ENCODE measurements around the gene CUTA. TPM values are rescaled to one million over a fixed set of nuclear protein-coding genes. Genes with fewer than 3 reads are reported as not detected.
"Not testable (repeated sequence)": the region's sequence is repeated elsewhere in the genome, so short reads cannot be mapped to it uniquely, and the experiment has no call there.

Gene CUTA
- total RNA-seq, 2 experiments from 2014 or later, result 179 to 187 TPM

- H3K27ac Mint-ChIP-seq, result peak overlapping the region; percentile 96
- peak overlapping the region; percentile 99 for H3K4me3 Mint-ChIP-seq
- H3K4me1 Mint-ChIP-seq (ENCODE audit: low read depth), result peaks cover 53% of the 10 kb centered on the region
- ChIA-PET CTCF (interaction anchor here (0.5 to 1.6 kb wide), 2 partner anchors 38 to 66 kb away, joined by 3 read pairs; no protein-coding TSS in a partner anchor), POLR2A (interaction anchor here (1.2 to 1.7 kb wide), 3 partner anchors 10 to 23 kb away, joined by 5 to 9 read pairs (median 7); no protein-coding TSS in a partner anchor)
- ATAC-seq (no peak), DNase-seq (no peak)
- peaks cover 2% of the 10 kb centered on the region for H3K27me3 Mint-ChIP-seq (ENCODE audit: low read depth)
- H3K36me3 Mint-ChIP-seq (ENCODE audit: low read depth), result peaks cover 49% of the 10 kb centered on the region
- H3K9me3 Mint-ChIP-seq (ENCODE audit: insufficient read depth), result no peaks in the 10 kb centered on the region
Measured at GRCh38 chr6:33392979-33393378, 24.9 kb downstream of the CUTA start.

- peak overlapping the region; percentile 99 for H3K4me3 Mint-ChIP-seq
- ChIA-PET CTCF (interaction anchor here (0.5 to 1.6 kb wide), 3 partner anchors 39 to 65 kb away, joined by 3 read pairs; no protein-coding TSS in a partner anchor), POLR2A (interaction anchor here (1.0 to 1.7 kb wide), 4 partner anchors 10 to 62 kb away, joined by 5 to 9 read pairs (median 6); partner anchors contain the start of gene ZBTB9)
- H3K27me3 Mint-ChIP-seq (ENCODE audit: low read depth), result peaks cover 2% of the 10 kb centered on the region
- peaks cover 44% of the 10 kb centered on the region for H3K36me3 Mint-ChIP-seq (ENCODE audit: low read depth)
- no peaks in the 10 kb centered on the region for H3K9me3 Mint-ChIP-seq (ENCODE audit: insufficient read depth)
- peaks cover 49% of the 10 kb centered on the region for H3K4me1 Mint-ChIP-seq (ENCODE audit: low read depth)
- peak overlapping the region; percentile 96 for H3K27ac Mint-ChIP-seq
- ATAC-seq, result no peak
- no peak for DNase-seq
Measured at GRCh38 chr6:33392595-33392948, 25.3 kb downstream of the CUTA start.

GRCh38 chr6:33391922-33392594 lies 25.8 kb downstream of the CUTA start:
- Mint-ChIP-seq H3K4me1 (ENCODE audit: low read depth) (peaks cover 47% of the 10 kb centered on the region), H3K27ac (peak overlapping the region; percentile 96), H3K27me3 (ENCODE audit: low read depth) (peaks cover 2% of the 10 kb centered on the region), H3K36me3 (ENCODE audit: low read depth) (peaks cover 41% of the 10 kb centered on the region), H3K4me3 (peak overlapping the region; percentile 99), H3K9me3 (ENCODE audit: insufficient read depth) (no peaks in the 10 kb centered on the region)
- ChIA-PET POLR2A (interaction anchor here (1.0 to 1.7 kb wide), 4 partner anchors 11 to 63 kb away, joined by 5 to 9 read pairs (median 6); partner anchors contain the start of gene ZBTB9), CTCF (interaction anchor here (0.5 to 1.6 kb wide), 3 partner anchors 39 to 65 kb away, joined by 3 read pairs; no protein-coding TSS in a partner anchor)
- DNase-seq (peak; percentile 50), ATAC-seq (peak; percentile 21)

- DNase-seq (peak; percentile 100), ATAC-seq (peak; percentile 97)
- Mint-ChIP-seq H3K4me1 (ENCODE audit: low read depth) (peaks cover 45% of the 10 kb centered on the region), H3K9me3 (ENCODE audit: insufficient read depth) (no peaks in the 10 kb centered on the region), H3K4me3 (peak within 1 kb of the TSS; percentile 99), H3K27me3 (ENCODE audit: low read depth) (peaks cover 2% of the 10 kb centered on the region), H3K36me3 (ENCODE audit: low read depth) (peaks cover 39% of the 10 kb centered on the region), H3K27ac (peak within 1 kb of the TSS; percentile 96)
- ChIA-PET POLR2A (interaction anchor here (0.6 to 1.7 kb wide), 7 partner anchors 11 to 243 kb away, joined by 3 to 9 read pairs (median 5); partner anchors contain the start of gene ZBTB9), CTCF (interaction anchor here (0.7 to 2.5 kb wide), 26 partner anchors 9 to 194 kb away, joined by 3 to 20 read pairs (median 4); partner anchors contain the start of genes B3GALT4, PFDN6, RGL2 and TAPBP)
Measured at GRCh38 chr6:33391278-33391921, 26.5 kb downstream of the CUTA start, which contains the start of gene KIFC1. Gene KIFC1 (plus strand): TSS chr6:33391823. CDS start chr6:33391986, 163 bp downstream.

GRCh38 chr6:33390767-33391277 lies 27.1 kb downstream of the CUTA start:
- DNase-seq, result no peak
- H3K4me3 Mint-ChIP-seq, result peak overlapping the region; percentile 99
- CTCF ChIA-PET, result interaction anchor here (0.6 to 2.5 kb wide), 27 partner anchors 9 to 194 kb away, joined by 3 to 20 read pairs (median 4); partner anchors contain the start of genes B3GALT4, CUTA, PFDN6 and RGL2
- peak overlapping the region; percentile 96 for H3K27ac Mint-ChIP-seq
- POLR2A ChIA-PET, result interaction anchor here (0.6 to 1.4 kb wide), 4 partner anchors 26 to 243 kb away, joined by 3 read pairs; no protein-coding TSS in a partner anchor
- H3K4me1 Mint-ChIP-seq (ENCODE audit: low read depth), result peaks cover 39% of the 10 kb centered on the region
- H3K36me3 Mint-ChIP-seq (ENCODE audit: low read depth), result peaks cover 33% of the 10 kb centered on the region
- no peaks in the 10 kb centered on the region for H3K9me3 Mint-ChIP-seq (ENCODE audit: insufficient read depth)
- ATAC-seq, result no peak
- peaks cover 2% of the 10 kb centered on the region for H3K27me3 Mint-ChIP-seq (ENCODE audit: low read depth)

GRCh38 chr6:33390173-33390572 lies 27.7 kb downstream of the CUTA start:
- Mint-ChIP-seq H3K27me3 (ENCODE audit: low read depth) (peaks cover 2% of the 10 kb centered on the region), H3K4me1 (ENCODE audit: low read depth) (peaks cover 34% of the 10 kb centered on the region), H3K27ac (peak overlapping the region; percentile 96), H3K4me3 (no peak overlapping the region), H3K9me3 (ENCODE audit: insufficient read depth) (no peaks in the 10 kb centered on the region), H3K36me3 (ENCODE audit: low read depth) (peaks cover 28% of the 10 kb centered on the region)
- ATAC-seq (no peak), DNase-seq (no peak)
- ChIA-PET POLR2A (interaction anchor here (0.8 to 1.4 kb wide), 2 partner anchors 27 to 181 kb away, joined by 3 read pairs; no protein-coding TSS in a partner anchor), CTCF (interaction anchor here (0.6 to 2.5 kb wide), 19 partner anchors 8 to 195 kb away, joined by 3 to 20 read pairs (median 5); partner anchors contain the start of genes B3GALT4, CUTA, RGL2 and TAPBP)

- H3K36me3 Mint-ChIP-seq (ENCODE audit: low read depth), result no peaks in the 10 kb centered on the region
Measured at GRCh38 chr6:33384581-33385020, 33.3 kb downstream of the CUTA start.

GRCh38 chr6:33383427-33384185 lies 34.3 kb downstream of the CUTA start:
- CTCF ChIA-PET, result no interaction called here

More at GRCh38 chr6:33384581-33385020, 33.3 kb downstream of the CUTA start:
- Mint-ChIP-seq H3K27me3 (ENCODE audit: low read depth) (peaks cover 8% of the 10 kb centered on the region), H3K4me1 (ENCODE audit: low read depth) (no peaks in the 10 kb centered on the region), H3K27ac (no peak overlapping the region), H3K4me3 (no peak overlapping the region), H3K9me3 (ENCODE audit: insufficient read depth) (no peaks in the 10 kb centered on the region)
- CTCF ChIA-PET, result no interaction called here
- ATAC-seq (no peak), DNase-seq (no peak)
- POLR2A ChIA-PET, result interaction anchor here (0.6 kb wide), 1 partner anchor 39 kb away, joined by 5 read pairs; no protein-coding TSS in a partner anchor

GRCh38 chr6:33380272-33380981 lies 37.5 kb downstream of the CUTA start:
- DNase-seq (no peak), ATAC-seq (no peak)
- POLR2A ChIA-PET, result no interaction called here
- Mint-ChIP-seq H3K4me1 (ENCODE audit: low read depth) (peaks cover 10% of the 10 kb centered on the region), H3K27ac (no peak overlapping the region), H3K9me3 (ENCODE audit: insufficient read depth) (no peaks in the 10 kb centered on the region), H3K4me3 (no peak overlapping the region), H3K36me3 (ENCODE audit: low read depth) (no peaks in the 10 kb centered on the region), H3K27me3 (ENCODE audit: low read depth) (peaks cover 6% of the 10 kb centered on the region)
- CTCF ChIA-PET, result interaction anchor here (1.2 kb wide), 1 partner anchor 10 kb away, joined by 6 read pairs; no protein-coding TSS in a partner anchor

More at GRCh38 chr6:33383427-33384185, 34.3 kb downstream of the CUTA start:
- ATAC-seq, result no peak
- Mint-ChIP-seq H3K4me1 (ENCODE audit: low read depth) (no peaks in the 10 kb centered on the region), H3K27me3 (ENCODE audit: low read depth) (peaks cover 8% of the 10 kb centered on the region), H3K9me3 (ENCODE audit: insufficient read depth) (no peaks in the 10 kb centered on the region), H3K36me3 (ENCODE audit: low read depth) (no peaks in the 10 kb centered on the region), H3K4me3 (no peak overlapping the region), H3K27ac (no peak overlapping the region)
- POLR2A ChIA-PET, result no interaction called here
- DNase-seq, result no peak

- DNase-seq; ATAC-seq; POLR2A ChIA-PET; H3K27me3 Mint-ChIP-seq (ENCODE audit: low read depth); H3K36me3 Mint-ChIP-seq (ENCODE audit: low read depth); H3K27ac Mint-ChIP-seq; H3K4me3 Mint-ChIP-seq; H3K9me3 Mint-ChIP-seq (ENCODE audit: insufficient read depth): not testable (repeated sequence)
- CTCF ChIA-PET, result interaction anchor here (0.9 kb wide), 1 partner anchor 12 kb away, joined by 4 read pairs; no protein-coding TSS in a partner anchor
- H3K4me1 Mint-ChIP-seq (ENCODE audit: low read depth), result peaks cover 18% of the 10 kb centered on the region
Measured at GRCh38 chr6:33379184-33379583, 38.7 kb downstream of the CUTA start.
